Mammary epithelial cell (primary cell): ENCODE measurements around the gene SLC9A9.

ENCODE experiments used
- CTCF ChIP-seq, 2 donors: IDR thresholded peaks in 1 of 2; conservative IDR thresholded peaks in 1 of 2; 2 replicates each; pipeline ENCODE4 v1.5.1; 2011 to 2012; ENCODE audit warnings: inconsistent platforms in 2 of 2, low read length in 2 of 2, mild to moderate bottlenecking in 2 of 2, control low read depth in 1 of 2, low read depth in 1 of 2; ENCODE audit not compliant: insufficient read depth in 1 of 2; ENCODE audit errors: extremely low read depth in 1 of 2
- EZH2 ChIP-seq: IDR thresholded peaks from 2 replicates; pipeline ENCODE4 v1.6.1; 2012; ENCODE audit warnings: low read length, inconsistent platforms, borderline replicate concordance

- TF ChIP-seq CTCF (conservative IDR thresholded peaks at IDR 0.05 in 1 of 2, IDR thresholded peaks at IDR 0.05 in 1 of 2; ENCODE audit: extremely low read depth in 1 of 2, insufficient read depth in 1 of 2, low read depth in 1 of 2, low read length in 2 of 2) = no peak
- TF ChIP-seq EZH2 = no peak
Observed at GRCh38 chr3:143533391-143533790, 314.9 kb downstream of the SLC9A9 start.
